ENCODE data around the gene CTRB1. TPM values are rescaled to one million over a fixed set of nuclear protein-coding genes. Genes with fewer than 3 reads are reported as not detected.

CTRB1 gene
- total and polyA plus RNA-seq, 2 of the 13 experiments (the other 11 are each of a cell fraction or from before 2014, with no cell fraction given) = not detected

GRCh38 chr16:75238132-75238852, 19.5 kb downstream of the CTRB1 start (continued):
- peak; percentile 75 for TF ChIP-seq ZNF609 (CRISPR knock-in tag; IDR thresholded peaks at IDR 0.05; ENCODE audit: borderline replicate concordance)
- no peak for TF ChIP-seq LCORL (IDR thresholded peaks at IDR 0.05)
- peak; percentile 81; the same call in 1 of the 2 replicates for TF ChIP-seq LCORL (CRISPR knock-in tag; IDR thresholded peaks at IDR 0.05)
- TF ChIP-seq ZFX (CRISPR knock-in tag; IDR thresholded peaks at IDR 0.05; ENCODE audit: low read depth) = peak; percentile 63
- TF ChIP-seq ZNF367 (CRISPR knock-in tag; IDR thresholded peaks at IDR 0.05; ENCODE audit: borderline replicate concordance) = no peak
- no peak for TF ChIP-seq ZNF121 (CRISPR knock-in tag; IDR thresholded peaks at IDR 0.05)
- peak; percentile 88; the same call in 1 of the 2 replicates for TF ChIP-seq CSRNP1 (CRISPR knock-in tag; IDR thresholded peaks at IDR 0.05)
- no peak; the same call in 1 of the 2 replicates for TF ChIP-seq KDM3A (CRISPR knock-in tag; IDR thresholded peaks at IDR 0.05; ENCODE audit: low read depth)
- no peak for TF ChIP-seq ZNF501 (CRISPR knock-in tag; IDR thresholded peaks at IDR 0.05)
